NCI-H345 treated with DMSO at 0.1 percent for 48 hours (cell line): Measurements from ENCODE around the gene HMOX2.

Experiments used
- DNase-seq: peaks from one replicate; lab custom pipeline; 2025; ENCODE audit not compliant: unreplicated experiment; lab: John Stamatoyannopoulos, UW

Gene HMOX2, protein sequence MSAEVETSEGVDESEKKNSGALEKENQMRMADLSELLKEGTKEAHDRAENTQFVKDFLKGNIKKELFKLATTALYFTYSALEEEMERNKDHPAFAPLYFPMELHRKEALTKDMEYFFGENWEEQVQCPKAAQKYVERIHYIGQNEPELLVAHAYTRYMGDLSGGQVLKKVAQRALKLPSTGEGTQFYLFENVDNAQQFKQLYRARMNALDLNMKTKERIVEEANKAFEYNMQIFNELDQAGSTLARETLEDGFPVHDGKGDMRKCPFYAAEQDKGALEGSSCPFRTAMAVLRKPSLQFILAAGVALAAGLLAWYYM

DNA sequence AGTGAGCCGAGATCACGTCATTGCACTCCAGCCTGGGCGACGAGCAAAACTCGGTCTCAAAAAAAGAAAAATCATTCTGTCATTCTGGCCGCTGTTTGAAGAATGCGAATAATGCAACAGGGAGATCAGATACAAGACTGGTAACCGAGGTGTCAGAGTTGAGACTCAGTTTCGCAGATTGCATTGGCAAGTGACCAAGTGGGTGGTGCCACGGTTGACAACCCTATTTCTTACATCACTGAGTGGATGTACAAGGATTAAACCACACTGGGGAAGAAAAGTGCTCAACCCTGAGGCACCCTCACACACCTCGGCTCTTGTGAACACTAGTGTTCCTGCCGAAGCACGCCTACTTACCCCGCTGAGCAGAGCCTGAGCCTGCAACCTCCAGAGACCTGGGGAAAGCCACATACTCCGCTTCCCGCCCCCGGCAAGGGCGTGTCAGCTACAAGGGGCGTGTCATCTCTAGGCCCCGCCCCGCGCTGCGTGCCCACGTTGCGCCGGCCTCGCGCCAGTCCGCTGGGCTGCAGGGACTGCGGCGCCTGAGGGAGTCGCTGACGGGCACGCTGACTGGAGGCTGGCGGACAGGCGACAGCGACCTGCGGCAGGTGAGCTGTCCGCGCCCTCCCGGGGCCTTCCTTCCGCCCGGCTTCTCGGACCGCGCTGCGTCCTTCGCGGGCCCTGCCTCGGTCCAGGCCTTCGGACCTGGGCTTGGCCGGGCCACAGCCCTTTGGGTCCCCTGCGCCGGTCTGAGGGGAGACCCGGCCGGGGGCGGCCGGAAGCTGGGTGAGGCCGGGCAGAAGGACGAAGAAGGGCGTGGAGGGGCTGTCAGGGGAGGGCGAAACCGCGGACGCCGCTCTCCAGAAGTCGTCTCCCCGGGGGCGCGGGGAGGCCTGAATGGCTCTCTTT lies at the start of gene HMOX2:
TSS of gene HMOX2 (plus strand) at position 519 of the 909 bp plus-strand sequence. CDS start 29,127 bp downstream, outside the sequence.
- peak; percentile 88 for DNase-seq

DNA sequence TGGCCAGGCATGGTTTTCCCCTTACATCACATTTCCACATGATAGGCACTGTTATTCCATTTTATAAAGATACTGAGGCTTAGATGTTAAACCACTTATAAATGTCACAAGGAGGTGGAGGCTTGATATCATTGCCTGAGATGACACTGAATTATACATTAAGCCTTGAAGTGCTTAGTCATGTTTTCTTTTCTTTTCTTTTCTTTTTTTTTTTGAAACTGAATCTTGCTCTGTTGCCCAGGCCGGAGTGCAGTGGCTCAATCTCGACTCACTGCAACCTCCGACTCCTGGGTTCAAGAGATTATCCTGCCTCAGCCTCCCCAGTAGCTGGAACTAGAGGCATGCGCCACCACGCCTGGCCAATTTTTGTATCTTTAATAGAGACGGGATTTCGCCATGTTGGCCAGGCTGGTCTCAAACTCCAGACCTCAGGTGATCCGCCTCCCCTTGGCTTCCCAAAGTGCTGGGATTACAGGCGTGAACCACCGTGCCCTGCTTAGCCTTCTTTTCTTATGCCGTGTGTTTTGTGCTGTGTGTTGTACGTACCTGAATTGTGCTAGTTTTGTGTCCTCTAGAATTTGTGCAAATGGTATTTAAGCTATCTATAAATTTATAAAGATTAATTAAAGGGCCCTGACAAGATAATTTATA lies 49.4 kb upstream of the HMOX2 start:
- no peak for DNase-seq

DNA sequence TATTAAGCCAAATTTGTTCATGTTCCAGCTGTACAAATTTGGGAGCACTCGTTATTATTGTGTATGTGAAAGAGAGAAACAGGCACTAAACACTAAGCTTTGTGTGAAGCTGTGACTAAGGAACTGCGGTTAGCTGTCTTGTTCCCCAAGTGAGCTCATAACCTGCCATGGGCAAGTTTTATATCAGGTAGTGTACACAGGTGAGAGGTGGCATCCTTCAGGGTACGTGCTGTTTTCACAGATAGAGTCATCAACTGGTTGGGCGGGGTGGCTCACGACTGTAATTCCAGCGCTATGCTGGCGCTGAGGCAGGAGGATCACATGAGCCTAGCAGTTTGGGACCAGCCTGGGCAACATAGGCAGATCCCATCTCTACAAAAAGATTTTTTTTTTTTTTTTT lies 47.7 kb upstream of the HMOX2 start:
- DNase-seq = no peak

DNA sequence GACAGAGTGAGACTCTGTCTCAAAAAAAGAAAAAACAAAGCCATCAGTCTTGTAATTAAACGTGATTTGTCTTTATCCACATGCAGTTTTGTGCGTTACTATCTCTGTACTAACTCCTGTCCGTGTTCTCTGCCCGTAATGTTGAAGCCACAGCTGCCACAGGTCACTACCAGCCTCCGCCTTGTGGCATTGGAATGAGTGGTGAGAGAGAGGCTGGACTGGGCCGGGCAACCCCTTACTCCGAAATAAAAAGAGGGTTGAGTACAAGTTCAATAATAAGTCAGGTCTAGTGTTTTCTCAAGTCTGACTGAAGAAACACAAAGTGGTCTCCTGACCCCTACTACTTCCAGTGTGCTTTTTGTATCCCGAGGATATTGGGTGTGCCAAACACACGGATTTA lies 45.2 kb upstream of the HMOX2 start:
- no peak for DNase-seq

DNA sequence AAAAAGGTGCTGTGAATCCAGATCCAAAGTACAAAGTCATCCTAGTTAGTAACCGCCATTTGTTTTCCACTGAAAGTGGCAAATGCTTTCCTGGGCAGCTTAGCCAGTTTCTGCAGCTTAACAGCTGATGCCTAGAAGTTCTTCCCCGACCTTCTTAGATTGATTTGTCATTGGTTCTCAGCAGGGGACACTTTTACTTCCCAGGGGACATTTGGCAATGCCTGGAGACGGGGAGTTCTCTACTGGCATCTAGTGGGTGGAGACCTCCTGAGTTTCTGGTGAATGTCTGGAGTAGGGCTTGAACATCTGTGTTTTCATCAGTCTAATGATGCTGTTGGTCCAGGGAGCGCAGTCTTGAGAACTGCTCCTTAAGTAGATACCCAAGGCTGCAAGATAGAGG lies 43.0 kb upstream of the HMOX2 start:
- no peak for DNase-seq

DNA sequence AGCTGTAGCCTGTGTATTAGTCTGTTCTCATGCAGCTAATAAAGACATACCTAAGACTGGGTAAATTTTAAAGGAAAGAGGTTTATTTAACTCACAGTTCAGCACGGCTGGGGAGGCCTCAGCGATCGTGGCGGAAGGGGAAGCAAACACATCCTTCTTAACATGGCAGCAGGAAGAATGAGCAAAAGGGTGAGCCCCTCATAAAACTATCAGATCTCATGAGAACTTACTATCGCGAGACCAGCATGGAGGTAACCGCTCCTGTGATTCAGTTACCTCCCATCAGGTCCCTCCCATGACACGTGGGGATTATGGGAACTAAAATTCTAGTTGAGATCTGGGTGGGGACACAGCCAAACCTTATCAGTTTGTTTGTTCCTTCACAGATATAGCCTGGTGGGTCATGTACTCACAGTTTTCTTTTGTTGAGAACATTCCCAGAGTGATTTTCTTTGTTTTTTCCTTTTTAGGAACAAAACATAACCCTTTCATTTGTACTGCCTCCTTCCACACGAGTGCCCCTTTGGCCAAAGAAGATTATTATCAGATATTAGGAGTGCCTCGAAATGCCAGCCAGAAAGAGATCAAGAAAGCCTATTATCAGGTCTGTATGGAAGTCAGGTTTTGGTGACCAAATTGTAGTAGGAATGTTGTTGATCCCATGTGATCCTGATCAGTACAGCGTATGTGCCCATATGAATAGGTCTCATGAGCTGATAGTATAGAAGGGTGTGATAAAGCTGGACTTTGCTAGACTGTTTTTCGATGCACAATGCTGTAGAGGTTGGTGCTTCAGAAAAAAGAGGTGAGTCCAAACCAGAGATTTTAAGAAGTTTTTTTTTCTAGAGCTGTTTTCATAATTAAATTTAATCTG lies 42.0 kb upstream of the HMOX2 start:
- no peak for DNase-seq

DNA sequence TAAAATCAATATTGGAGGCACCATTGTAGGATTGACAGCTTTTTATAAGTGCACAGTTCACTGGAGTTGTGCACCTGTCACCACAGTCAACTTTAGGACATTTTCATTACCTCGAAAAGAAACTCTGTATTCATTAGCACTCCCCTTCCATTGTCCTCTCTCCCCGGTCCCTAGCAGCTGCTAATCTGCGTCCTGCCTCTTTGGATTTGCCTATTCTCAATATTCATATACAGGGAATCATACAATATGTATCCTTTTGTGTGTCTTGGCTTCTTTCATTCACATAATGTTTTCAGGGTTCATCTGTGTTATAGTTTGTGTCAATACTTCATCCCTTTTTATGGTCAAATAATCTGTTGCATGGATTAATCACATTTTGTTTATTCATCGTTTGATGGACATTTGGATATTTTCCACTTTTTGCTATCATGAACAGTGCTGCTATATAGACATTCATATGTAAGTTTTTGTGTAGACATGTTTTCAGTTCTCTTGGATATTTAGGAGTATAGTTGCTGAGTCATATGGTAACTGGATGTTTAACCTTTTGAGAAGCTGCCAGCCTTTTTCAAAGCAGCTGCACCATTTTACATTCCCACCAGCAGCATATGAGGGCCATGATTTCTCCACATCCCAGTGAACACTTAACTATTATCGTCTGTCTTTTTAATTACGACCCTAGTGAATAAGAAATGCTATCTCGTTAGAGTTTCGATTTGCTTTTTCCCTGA lies 40.7 kb upstream of the HMOX2 start:
- DNase-seq = no peak

DNA sequence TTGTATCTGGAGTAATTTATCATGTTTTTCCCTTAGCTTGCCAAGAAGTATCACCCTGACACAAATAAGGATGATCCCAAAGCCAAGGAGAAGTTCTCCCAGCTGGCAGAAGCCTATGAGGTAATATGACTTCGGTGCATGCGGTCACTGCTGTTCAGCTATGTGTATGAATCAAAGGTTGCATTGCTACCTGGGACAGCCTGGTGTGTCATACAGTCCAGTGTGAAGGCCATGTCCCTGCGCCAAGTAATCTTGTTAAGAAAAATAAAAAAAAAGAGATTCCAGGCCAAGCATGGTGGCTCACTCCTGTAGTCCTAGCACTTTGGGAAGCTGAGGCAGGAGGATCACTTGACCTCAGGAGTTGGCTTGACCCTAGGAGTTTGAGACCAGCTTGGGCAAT lies 38.8 kb upstream of the HMOX2 start:
- no peak for DNase-seq

DNA sequence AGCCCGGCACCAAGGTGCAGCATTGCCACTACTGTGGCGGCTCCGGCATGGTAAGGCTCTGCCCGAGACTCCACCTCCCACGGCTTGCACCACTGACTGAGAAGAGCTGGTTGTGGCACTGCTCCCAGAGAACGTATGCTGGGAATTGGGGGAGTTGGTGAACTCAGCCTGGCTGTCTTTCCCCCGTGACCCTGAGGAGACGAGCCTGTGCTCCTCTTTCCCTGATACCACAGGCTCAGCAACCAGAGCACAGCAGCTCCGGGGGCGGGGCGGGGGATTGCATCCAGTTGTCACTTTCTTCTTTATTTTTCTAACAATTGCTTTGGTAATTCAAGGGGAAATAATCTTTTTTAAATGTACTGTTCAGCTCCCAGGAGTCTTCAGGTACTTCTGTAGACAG lies 33.8 kb upstream of the HMOX2 start:
- DNase-seq = no peak

DNA sequence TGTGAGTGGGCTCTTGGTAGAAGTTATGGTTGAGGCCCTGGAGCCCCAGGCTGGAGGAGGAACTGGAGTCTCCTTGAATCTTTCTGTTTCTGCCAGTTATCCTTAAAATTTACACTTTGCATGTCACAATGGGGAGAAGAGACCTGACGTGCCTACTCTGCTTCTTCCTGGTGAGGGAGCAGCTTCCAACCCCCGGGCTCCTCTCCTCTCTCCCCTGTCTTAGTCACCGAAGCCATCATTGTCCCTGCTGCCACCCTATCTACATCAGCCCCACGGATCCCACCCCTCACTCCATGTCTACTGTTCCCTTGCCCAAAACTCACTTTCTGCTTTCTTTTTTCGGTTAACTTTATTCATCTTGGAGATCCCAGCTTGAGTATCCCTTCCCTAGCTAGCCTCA lies 32.9 kb upstream of the HMOX2 start:
- DNase-seq = no peak

DNA sequence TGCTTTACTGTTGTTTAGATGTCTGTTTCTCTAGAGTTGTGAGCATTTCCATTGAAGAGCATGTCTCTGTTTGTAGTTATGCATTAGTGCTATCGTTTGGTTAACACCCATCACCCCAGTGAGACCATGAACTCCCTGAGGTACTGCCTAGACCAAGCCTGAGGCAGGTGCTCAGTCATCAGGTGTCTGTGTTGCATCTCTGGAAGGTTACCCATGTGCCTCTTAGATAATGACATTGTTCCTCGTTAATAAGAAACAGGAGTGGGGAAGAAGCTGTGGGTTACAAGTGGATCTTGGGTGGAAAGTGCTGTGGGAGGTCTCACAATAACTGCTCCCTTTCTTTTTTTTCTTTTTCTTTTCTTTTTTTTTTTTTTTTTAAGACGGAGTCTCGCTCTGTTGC lies 32.2 kb upstream of the HMOX2 start:
- DNase-seq = no peak

DNA sequence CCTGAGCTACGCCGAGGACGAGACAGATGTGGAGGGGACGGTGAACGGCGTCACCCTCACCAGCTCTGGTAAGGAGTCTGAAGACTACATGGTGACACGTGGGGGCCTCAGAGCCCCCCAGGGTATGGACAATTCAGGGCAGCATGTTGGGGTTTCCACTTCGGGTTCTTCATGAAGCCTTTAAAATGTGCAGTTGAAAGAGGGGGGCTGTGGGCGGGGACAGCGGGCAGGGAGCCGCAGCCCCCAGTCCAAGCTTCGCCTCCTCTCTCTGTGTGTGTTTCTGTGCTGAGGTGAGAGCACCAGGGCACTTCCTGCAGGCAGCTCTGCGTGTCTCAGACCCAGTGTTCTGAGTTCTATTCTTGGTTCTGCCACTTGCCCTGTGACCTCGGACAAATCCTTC lies 25.8 kb upstream of the HMOX2 start:
- no peak for DNase-seq

DNA sequence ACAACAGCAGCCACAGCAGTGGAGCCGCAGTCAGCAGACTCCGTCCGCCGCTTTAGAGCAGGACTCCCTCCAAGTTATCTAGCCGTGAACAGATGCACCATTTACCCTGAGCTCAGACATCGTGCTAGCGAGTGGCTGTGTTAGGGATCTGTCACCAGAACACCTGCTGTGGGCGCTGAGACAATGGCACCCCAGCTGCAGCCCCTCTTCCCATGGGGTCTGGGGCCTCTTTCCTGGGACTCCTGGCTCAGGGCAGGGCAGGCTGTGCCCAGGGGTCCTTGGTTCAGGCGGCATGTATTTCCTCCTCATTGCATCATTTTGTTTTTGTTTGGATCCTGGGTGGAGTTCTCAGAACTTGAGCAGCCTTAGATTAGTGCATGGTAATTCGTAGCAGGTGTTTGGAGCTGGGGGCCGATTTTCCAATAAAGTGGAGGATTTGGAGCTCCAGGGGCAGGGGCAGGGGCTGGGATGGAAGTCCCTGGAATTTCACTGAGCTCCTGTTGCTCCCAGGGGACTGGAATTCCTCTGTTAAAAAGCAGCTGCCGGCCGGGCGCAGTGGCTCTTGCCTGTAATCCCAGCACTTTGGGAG lies 25.2 kb upstream of the HMOX2 start:
- DNase-seq = no peak

DNA sequence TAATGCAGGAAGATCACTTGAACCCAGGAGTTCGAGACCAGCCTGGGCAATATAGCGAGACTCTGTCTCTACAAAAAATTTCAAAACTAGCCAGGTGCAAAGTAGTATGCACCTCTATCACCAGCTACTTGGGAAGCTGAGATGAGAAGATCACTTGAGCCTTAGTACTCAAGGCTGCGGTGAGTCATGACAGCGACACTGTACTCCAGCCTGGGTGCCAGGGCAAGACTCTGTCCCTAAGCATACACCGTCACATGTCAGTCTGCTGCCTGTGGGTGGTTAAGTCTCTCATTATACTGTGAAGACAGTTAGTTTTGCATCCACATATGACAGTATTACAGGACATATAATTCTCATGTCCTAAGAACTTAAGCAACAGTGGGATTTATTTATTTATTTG lies 23.5 kb upstream of the HMOX2 start:
- no peak for DNase-seq

DNA sequence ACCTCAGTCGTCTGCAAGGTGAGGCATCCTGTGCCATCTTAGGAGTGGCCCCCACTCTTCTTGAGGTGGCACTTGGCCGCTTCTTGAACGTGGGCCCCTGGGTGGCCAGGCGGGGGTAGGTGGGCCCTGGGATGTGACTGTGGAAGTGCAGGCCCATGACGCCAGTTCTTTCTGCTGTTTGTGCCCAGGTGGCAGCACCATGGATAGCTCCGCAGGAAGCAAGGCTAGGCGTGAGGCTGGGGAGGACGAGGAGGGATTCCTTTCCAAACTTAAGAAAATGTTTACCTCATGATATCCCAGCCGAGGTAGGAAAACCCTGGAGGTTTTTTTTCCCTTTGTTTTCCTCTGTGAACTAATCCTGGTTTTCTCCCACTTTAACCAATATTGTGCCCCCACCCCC lies 21.6 kb upstream of the HMOX2 start:
- DNase-seq = no peak

DNA sequence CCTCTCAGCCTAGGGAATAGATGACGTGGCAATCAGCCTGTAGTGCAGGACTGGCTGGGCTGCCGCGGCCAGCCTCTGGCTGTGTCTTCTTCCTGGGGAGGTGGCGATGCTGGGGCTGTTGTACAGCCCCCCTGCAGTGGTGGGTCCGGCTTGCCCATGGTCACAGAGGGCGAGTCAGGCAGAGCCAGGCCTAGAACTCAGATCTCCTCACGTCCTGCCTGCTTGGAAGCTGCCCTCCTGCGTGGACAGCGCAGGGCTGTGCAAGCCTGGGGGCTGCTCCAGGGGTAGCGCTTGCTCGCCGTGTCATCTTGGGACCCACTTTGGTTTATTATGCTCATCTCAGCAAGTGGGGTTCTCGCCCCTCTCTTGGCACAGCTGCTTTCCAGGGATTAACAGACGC lies 21.1 kb upstream of the HMOX2 start:
- no peak for DNase-seq

DNA sequence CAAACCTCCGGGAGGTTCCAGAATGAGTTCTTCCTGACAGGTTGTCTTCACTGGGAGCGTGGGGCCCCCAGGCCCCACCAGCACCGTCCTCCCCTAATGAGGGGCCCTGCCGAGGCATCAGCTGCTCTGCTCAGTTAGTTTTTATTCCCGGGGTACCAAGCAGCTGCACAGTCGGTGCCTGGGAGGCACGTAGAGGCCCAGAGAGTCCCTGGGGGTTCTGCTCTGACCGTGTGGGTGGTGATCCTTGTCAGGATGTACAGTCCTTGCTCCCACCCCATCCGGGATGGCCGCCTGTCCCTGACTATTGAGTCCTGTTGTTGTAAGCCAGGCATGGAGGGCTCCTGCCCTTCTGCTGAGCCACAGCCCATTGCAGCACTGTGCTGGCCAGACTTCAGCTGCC lies 20.2 kb upstream of the HMOX2 start:
- no peak for DNase-seq

DNA sequence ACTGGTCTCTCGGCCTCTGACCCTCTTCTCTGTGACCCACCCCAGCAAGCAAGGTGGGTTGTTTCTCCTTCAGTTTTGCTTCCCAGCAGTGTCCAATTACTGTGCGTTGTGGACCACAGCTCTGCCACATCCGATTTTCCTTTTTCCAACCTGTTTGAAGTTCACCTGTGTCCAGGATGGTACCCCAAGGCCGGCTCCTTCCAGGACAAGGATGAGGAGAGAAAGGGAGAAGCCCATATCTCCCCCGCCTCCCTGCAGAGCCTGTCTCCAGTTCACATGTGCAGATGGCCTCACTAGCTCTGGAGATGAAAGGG lies 15.3 kb upstream of the HMOX2 start:
- no peak for DNase-seq

DNA sequence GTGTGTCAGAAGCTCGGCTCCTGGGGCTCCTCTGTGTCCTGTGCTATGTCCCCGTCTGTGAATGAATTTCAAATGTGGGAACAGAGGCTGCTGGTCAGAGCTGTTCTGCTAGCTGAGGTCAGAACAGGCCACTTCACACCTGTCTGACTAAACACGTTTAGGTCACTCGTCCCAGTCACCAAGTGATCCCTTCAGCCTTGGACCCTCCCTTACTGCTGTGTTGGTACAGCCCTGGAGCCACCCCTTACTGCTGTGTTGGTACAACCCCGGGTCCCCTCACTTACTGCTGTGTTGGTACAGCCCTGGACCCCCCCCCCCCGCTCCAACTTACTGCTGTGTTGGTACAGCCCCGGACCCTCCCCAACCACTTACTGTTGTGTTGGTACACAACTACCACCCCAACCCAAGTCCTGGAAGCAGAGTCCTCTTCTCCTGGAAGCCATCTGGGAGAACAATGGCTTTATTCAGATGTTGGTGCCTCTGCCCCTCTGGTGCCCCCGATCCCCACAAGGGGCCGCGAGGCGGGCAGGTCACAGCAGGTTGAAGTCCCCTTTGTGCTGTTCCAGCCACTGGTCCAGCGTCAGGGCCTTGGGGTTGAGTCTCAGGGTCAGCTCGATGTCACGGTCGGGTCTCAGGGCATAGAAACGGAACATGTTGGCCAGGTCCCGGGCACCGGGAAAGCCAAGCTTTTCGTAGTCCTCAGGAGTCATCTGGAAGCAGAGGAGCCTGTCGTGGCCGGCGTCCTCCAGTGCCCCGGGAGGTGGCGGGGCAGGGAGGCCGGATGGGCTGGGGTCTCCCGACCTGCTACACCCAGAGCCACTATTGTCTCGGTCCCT lies 14.7 kb upstream of the HMOX2 start:
- no peak for DNase-seq
